NB4 (cell line): ENCODE data around the gene SYMPK.

Experiments
- DNase-seq: peaks from one replicate; pipeline ENCODE4 v3.0.0; 2010; ENCODE audit warnings: low read depth
- H3K4me3 ChIP-seq: one replicate; pipeline ENCODE4 v1.5.1; 2011; ENCODE audit warnings: mild to moderate bottlenecking, low read depth, low read length, moderate library complexity
- MYC ChIP-seq: IDR thresholded peaks from 2 replicates; pipeline ENCODE4 v1.6.1; 2011; ENCODE audit warnings: low read depth, low read length
- POLR2A ChIP-seq: IDR thresholded peaks from 2 replicates; pipeline ENCODE4 v1.6.1; 2011; ENCODE audit warnings: mild to moderate bottlenecking; ENCODE audit not compliant: insufficient read length; ENCODE audit errors: extremely low read depth
- TF ChIP-seq, protein P1 (sequence below): IDR thresholded peaks from one replicate; pipeline ENCODE4 v1.5.1; 2012; ENCODE audit warnings: low read depth, low read length
- TF ChIP-seq, protein P2 (sequence below): IDR thresholded peaks from 2 replicates; pipeline ENCODE4 v1.6.1; 2011; ENCODE audit warnings: low read depth, low read length

The SYMPK gene

DNA sequence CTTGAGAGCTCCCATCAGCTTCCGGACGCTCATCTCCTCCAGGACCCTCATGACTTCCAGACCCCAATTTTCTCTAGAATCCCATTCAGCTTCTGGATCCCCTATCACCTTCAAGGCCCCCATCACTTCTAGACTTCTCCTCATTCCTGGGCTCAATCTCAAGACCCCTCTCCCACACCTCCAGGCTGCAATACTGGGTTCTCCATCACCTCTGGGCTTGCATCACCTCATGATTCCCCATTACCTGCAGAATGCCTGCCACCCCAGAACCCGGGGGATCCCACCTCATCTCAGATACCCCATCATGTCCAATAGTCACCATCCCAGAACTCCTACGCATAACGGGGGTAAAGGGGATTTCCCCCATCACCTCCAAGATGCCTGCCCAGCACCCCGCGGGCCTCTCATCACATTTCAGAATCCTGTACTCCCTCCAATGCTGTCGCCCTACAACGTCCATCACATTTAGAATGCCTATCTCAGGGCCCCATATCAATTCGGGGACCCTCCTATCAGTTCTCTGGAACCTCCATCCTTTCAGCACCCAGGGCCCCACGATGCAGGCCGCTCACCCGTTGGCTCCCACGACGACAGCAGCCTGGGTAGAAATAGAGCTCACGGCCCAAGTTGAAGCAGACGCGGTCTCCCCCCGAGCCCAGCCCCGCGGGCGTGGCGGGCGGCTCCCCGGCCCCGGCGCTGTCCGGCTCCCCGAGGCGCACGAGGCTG, 71.0 kb downstream of the SYMPK start:
- no peak for DNase-seq
- TF ChIP-seq MYC (no peak), POLR2A (no peak)
- TF ChIP-seq, protein P1, sequence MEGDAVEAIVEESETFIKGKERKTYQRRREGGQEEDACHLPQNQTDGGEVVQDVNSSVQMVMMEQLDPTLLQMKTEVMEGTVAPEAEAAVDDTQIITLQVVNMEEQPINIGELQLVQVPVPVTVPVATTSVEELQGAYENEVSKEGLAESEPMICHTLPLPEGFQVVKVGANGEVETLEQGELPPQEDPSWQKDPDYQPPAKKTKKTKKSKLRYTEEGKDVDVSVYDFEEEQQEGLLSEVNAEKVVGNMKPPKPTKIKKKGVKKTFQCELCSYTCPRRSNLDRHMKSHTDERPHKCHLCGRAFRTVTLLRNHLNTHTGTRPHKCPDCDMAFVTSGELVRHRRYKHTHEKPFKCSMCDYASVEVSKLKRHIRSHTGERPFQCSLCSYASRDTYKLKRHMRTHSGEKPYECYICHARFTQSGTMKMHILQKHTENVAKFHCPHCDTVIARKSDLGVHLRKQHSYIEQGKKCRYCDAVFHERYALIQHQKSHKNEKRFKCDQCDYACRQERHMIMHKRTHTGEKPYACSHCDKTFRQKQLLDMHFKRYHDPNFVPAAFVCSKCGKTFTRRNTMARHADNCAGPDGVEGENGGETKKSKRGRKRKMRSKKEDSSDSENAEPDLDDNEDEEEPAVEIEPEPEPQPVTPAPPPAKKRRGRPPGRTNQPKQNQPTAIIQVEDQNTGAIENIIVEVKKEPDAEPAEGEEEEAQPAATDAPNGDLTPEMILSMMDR: no peak
- TF ChIP-seq, protein P2, sequence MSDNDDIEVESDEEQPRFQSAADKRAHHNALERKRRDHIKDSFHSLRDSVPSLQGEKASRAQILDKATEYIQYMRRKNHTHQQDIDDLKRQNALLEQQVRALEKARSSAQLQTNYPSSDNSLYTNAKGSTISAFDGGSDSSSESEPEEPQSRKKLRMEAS: no peak
- H3K4me3 ChIP-seq: peak overlapping the region; percentile 50

- TF ChIP-seq, protein P2: no peak
- TF ChIP-seq MYC: no peak
- no peak for TF ChIP-seq POLR2A
- no peak overlapping the region for H3K4me3 ChIP-seq
- peak; percentile 89 for DNase-seq
These were observed 72.0 kb downstream of the SYMPK start for GRCh38 chr19:45790942-45791341.

DNA sequence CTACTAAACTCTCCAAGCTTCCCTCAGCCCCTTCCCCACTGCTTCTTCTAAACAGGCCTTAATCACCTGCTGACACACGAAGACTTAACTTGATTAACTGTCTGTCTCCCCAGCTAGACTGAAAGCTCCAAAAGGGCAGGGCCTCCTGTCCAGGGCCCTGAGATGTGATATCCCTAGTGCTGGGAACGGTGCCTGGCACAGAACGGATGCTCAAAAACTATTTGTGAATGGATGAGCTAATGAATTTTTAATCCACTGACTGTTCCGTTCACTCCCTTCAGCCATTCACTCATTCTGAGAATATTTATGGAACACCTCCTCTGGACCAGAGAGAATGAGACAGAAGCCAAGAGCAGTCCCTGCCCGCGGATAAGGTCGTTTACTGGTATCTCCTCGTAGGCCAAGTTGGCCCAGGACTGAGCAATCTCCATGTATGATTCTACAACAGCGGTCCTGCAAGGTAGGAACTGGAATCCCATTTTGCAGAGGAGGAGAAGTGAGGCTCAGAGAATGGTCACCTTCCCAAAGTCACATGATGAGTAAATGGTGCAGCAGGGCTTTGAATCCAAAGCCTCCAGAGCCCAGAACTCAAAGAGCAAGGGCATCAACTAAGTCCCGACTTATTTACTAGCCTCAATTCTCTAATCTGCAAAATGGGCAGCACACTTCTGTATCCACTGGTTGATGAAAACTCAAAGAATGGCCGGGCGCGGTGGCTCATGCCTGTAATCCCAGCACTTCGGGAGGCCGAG, 73.7 kb downstream of the SYMPK start:
- H3K4me3 ChIP-seq: no peak overlapping the region
- DNase-seq: no peak
- TF ChIP-seq, protein P2: no peak
- TF ChIP-seq, protein P1: no peak
- no peak for TF ChIP-seq POLR2A
- no peak for TF ChIP-seq MYC

DNA sequence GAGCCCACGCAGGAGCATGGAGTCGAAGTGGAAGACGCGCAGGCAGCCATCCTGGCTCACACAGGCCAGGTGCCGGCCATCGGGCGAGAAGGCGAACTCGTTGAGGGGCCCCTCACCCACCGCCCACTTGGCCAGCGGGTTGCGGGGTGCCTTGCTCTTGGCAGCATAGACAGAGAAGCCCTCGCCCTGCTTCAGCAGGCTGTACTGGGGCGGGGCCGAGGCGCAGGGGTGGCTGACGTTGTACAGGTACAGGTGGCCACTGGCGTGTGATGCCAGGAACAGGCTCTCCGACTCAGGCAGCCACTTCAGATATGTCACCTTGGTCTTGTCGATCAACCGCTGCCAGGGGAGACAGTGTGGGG, 76.4 kb downstream of the SYMPK start:
- TF ChIP-seq, protein P2: no peak
- no peak for TF ChIP-seq MYC
- DNase-seq: no peak
- no peak overlapping the region for H3K4me3 ChIP-seq

DNA sequence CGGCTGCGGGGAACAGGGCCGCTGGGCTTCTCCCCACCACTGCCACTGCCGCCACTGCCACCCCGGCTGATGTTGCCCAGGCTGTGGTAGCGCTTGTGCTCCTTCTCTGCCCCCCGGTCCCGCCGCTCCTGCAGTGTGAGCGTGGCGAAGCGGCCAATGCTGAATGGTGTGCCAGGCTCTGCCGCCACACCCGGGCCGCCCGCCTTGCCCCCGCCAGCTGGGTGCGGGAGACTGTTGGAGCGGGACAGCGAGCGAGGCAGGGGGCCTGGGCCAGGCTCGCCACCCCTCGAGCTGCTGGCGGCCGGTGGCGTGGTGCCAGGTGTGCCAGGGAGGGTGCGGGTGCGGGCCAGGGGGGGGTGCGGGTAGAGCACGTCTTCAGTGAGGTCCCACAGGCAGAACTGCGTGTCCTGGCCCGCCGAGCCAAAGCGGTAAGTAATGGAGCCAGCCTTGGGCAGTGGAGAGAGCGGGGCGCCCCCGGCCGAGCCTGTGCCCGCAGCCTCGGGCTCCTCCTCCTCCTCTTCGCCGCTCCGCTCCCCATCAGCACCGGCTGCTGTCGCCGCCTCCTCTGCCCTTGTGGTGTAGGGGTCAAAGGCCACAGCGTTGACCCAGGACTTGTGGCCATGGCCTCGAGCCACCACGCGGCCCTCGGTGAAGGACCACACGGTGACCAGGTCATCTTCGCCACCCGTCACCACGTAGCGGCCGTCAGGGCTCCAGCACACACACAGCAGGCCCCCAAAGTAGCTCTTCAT, 77.0 kb downstream of the SYMPK start:
- no peak for DNase-seq
- TF ChIP-seq MYC: no peak
- TF ChIP-seq, protein P1: no peak
- H3K4me3 ChIP-seq: no peak overlapping the region

DNA sequence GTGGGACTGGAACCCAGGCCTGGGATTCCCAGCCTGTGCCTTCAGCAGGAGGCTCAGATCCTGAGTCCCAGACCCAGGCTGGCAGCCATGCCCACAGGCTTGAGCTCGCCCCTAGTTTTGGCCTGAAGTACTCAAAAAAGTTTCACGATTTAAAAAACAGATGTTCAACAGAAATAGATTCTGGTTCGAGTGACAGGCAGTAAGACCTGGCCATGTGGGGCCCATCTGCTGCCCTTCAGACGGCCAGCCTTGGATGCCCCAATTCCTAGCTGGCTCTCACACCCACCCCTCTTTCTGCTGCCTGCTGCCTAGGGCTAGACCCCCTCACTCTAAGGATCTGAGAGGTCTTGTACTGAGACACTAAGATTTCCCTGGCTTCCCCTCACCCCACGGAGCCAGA, 77.8 kb downstream of the SYMPK start:
- TF ChIP-seq, protein P1: no peak
- TF ChIP-seq MYC (no peak), POLR2A (no peak)
- TF ChIP-seq, protein P2: no peak
- DNase-seq: no peak
- no peak overlapping the region for H3K4me3 ChIP-seq
